ENCODE data around the gene CMTM5.

- TF ChIP-seq CTCF (IDR thresholded peaks at IDR 0.05) (no peak), POLR2A (IDR thresholded peaks at IDR 0.05) (no peak), POLR2AphosphoS5 (IDR thresholded peaks at IDR 0.05) (no peak), EP300 (IDR thresholded peaks at IDR 0.05) (no peak)
These were observed 41.2 kb downstream of the CMTM5 start for GRCh38 chr14:23418021-23418420.
